HEK293 (cell line): ENCODE measurements around the gene ERI3.

Experiments used
- GLIS1 ChIP-seq: fragments of 450-650 bp; formaldehyde crosslinking; IDR thresholded peaks from 2 replicates; pipeline ENCODE4 v1.5.1; 2016; ENCODE audit warnings: missing biosample characterization, missing genetic modification characterization
- KLF7 ChIP-seq: fragments of 450-650 bp; formaldehyde crosslinking; IDR thresholded peaks from 2 replicates; pipeline ENCODE4 v1.5.1; 2016; ENCODE audit warnings: missing biosample characterization, missing genetic modification characterization, borderline replicate concordance
- MEIS1 ChIP-seq: sonication (generic); formaldehyde crosslinking; IDR thresholded peaks from 2 replicates; pipeline ENCODE4 v1.8.1; 2022; ENCODE audit warnings: missing genetic modification reagents, mild to moderate bottlenecking, borderline replicate concordance
- WT1 ChIP-seq: fragments of 450-650 bp; formaldehyde crosslinking; IDR thresholded peaks from 2 replicates; pipeline ENCODE4 v1.5.1; 2016; ENCODE audit warnings: missing biosample characterization, missing genetic modification characterization
- ZNF138 ChIP-seq: fragments of 450-650 bp; formaldehyde crosslinking; IDR thresholded peaks from 2 replicates; pipeline ENCODE4 v1.5.1; 2016; ENCODE audit warnings: missing biosample characterization, missing genetic modification characterization, borderline replicate concordance
- ZNF416 ChIP-seq: fragments of 450-650 bp; formaldehyde crosslinking; IDR thresholded peaks from 2 replicates; pipeline ENCODE4 v1.5.1; 2016; ENCODE audit warnings: missing biosample characterization, missing genetic modification characterization
- ZNF501 ChIP-seq: fragments of 450-650 bp; formaldehyde crosslinking; IDR thresholded peaks from 2 replicates; pipeline ENCODE4 v1.5.1; 2016; ENCODE audit warnings: missing biosample characterization, missing genetic modification characterization
- ZNF510 ChIP-seq: fragments of 450-650 bp; formaldehyde crosslinking; IDR thresholded peaks from 2 replicates; pipeline ENCODE4 v1.5.1; 2018; ENCODE audit warnings: mild to moderate bottlenecking, missing genetic modification characterization, missing biosample characterization; ENCODE audit not compliant: insufficient replicate concordance
- TF ChIP-seq, protein P1 (sequence below): fragments of 450-650 bp; formaldehyde crosslinking; IDR thresholded peaks from 2 replicates; pipeline ENCODE4 v1.5.1; 2016; ENCODE audit warnings: missing biosample characterization, missing genetic modification characterization
- TF ChIP-seq, protein P2 (sequence below): fragments of 450-650 bp; formaldehyde crosslinking; IDR thresholded peaks from 2 replicates; pipeline ENCODE4 v1.5.1; 2016; ENCODE audit warnings: missing biosample characterization, missing genetic modification characterization

DNA sequence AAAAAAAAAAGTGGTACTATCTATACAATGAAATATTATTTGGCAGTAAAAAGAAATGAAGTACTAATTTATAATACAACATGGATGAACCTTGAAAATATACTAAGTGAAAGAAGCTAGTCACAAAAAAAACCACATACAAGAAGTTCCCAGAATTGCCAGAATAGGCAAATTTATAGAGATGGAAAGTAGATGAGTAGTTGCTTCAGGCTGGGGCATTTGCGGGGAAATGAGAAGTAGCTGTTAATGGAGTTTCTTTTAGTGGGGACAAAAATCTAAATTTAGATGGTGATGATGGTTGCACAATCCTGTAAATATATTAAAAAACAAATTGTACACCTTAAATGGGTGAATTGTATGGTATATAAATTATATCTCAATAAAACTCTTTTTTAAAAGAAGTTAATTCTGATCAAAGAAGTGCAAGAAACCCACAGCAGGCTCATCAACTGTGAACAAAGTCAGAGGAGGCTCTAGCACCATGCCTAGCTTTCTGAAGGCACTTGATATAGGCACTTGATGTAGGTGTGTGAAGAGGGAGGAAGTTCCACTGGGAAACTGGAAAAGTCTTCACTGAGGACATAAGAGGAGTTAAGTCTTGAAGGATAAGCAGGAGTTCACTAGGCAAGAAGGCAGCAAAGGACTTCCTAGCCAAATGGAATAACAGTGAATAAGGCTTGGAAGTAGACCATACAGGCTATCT, 89.2 kb downstream of the ERI3 start:
- no peak for TF ChIP-seq ZNF501 (tag by site-specific recombination)
- TF ChIP-seq GLIS1 (tag by site-specific recombination), result no peak
- TF ChIP-seq ZNF416 (tag by site-specific recombination), result no peak
- TF ChIP-seq, protein P1, sequence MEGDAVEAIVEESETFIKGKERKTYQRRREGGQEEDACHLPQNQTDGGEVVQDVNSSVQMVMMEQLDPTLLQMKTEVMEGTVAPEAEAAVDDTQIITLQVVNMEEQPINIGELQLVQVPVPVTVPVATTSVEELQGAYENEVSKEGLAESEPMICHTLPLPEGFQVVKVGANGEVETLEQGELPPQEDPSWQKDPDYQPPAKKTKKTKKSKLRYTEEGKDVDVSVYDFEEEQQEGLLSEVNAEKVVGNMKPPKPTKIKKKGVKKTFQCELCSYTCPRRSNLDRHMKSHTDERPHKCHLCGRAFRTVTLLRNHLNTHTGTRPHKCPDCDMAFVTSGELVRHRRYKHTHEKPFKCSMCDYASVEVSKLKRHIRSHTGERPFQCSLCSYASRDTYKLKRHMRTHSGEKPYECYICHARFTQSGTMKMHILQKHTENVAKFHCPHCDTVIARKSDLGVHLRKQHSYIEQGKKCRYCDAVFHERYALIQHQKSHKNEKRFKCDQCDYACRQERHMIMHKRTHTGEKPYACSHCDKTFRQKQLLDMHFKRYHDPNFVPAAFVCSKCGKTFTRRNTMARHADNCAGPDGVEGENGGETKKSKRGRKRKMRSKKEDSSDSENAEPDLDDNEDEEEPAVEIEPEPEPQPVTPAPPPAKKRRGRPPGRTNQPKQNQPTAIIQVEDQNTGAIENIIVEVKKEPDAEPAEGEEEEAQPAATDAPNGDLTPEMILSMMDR (tag by site-specific recombination), result no peak
- TF ChIP-seq ZNF138 (tag by site-specific recombination), result no peak
- TF ChIP-seq MEIS1 (CRISPR knock-in tag), result no peak
- no peak for TF ChIP-seq WT1 (tag by site-specific recombination)
- no peak for TF ChIP-seq KLF7 (tag by site-specific recombination)
- TF ChIP-seq ZNF510 (tag by site-specific recombination), result no peak
- TF ChIP-seq, protein P2, sequence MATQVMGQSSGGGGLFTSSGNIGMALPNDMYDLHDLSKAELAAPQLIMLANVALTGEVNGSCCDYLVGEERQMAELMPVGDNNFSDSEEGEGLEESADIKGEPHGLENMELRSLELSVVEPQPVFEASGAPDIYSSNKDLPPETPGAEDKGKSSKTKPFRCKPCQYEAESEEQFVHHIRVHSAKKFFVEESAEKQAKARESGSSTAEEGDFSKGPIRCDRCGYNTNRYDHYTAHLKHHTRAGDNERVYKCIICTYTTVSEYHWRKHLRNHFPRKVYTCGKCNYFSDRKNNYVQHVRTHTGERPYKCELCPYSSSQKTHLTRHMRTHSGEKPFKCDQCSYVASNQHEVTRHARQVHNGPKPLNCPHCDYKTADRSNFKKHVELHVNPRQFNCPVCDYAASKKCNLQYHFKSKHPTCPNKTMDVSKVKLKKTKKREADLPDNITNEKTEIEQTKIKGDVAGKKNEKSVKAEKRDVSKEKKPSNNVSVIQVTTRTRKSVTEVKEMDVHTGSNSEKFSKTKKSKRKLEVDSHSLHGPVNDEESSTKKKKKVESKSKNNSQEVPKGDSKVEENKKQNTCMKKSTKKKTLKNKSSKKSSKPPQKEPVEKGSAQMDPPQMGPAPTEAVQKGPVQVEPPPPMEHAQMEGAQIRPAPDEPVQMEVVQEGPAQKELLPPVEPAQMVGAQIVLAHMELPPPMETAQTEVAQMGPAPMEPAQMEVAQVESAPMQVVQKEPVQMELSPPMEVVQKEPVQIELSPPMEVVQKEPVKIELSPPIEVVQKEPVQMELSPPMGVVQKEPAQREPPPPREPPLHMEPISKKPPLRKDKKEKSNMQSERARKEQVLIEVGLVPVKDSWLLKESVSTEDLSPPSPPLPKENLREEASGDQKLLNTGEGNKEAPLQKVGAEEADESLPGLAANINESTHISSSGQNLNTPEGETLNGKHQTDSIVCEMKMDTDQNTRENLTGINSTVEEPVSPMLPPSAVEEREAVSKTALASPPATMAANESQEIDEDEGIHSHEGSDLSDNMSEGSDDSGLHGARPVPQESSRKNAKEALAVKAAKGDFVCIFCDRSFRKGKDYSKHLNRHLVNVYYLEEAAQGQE (tag by site-specific recombination), result no peak
